SU-DHL-6 (cell line): ENCODE results near the gene ZP2.

ENCODE experiments used
- CTCF ChIP-seq: fragments of 200-600 bp; sonication (generic); IDR thresholded peaks from one replicate; pipeline ENCODE4 v1.5.1; 2017; ENCODE audit warnings: antibody characterized with exemption, mild to moderate bottlenecking, low read length, moderate library complexity; ENCODE audit not compliant: insufficient read depth, poor library complexity, severe bottlenecking
- EZH2phosphoT487 ChIP-seq: fragments of 200-600 bp; sonication (generic), shearing (Covaris generic); conservative IDR thresholded peaks from 2 replicates; pipeline ENCODE4 v1.6.1; 2018; ENCODE audit warnings: mild to moderate bottlenecking, antibody characterized with exemption, low read length, moderate library complexity, mixed read lengths

- no peak for TF ChIP-seq CTCF
- no peak for TF ChIP-seq EZH2phosphoT487
Measured at GRCh38 chr16:21199607-21200218, 11.7 kb downstream of the ZP2 start.
